Ramos (cell line): ENCODE measurements around the gene EID3.
"Not testable (repeated sequence)": the region's sequence is repeated elsewhere in the genome, so short reads cannot be mapped to it uniquely, and the experiment has no call there.

Source experiments
- in situ Hi-C: fragments of 300-500 bp; cut with MboI; formaldehyde crosslinking; loops from one replicate; pipeline ENCODE4 v1.14.3; 2022; ENCODE audit warnings: low sequenced_read_pairs; ENCODE audit not compliant: unreplicated experiment

The EID3 gene

DNA sequence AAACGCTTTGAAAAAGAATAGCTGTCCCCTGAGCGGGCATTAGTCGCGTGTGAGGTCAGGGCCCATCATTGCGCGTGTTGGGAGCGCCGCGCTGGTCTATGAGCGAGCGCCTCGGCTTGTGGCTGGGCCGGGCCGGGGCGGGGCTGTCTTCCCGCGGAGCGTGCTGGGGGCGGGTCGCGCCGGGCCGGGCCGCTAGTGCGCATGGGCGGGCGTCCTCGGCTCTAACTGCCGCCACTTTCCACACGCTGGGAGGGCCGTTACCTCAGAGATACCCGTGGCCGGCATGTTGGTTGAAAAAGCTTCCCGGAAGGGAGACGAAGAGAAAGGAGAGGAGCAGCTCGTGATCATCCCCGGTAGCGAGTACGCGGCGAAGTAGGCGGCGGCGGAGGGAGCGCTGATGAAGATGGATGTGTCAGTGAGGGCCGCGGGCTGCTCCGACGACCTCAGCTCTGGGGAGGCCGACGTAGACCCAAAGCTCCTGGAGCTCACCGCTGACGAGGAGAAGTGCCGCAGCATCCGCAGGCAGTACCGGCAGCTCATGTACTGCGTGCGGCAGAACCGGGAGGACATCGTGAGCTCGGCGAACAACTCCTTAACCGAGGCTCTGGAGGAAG, at the start of gene EID3:
EID3 (plus strand) TSS at position 202 of the 614 bp plus-strand sequence; CDS start at position 398, 196 bp downstream.
- in situ Hi-C loops, result no loop called here

DNA sequence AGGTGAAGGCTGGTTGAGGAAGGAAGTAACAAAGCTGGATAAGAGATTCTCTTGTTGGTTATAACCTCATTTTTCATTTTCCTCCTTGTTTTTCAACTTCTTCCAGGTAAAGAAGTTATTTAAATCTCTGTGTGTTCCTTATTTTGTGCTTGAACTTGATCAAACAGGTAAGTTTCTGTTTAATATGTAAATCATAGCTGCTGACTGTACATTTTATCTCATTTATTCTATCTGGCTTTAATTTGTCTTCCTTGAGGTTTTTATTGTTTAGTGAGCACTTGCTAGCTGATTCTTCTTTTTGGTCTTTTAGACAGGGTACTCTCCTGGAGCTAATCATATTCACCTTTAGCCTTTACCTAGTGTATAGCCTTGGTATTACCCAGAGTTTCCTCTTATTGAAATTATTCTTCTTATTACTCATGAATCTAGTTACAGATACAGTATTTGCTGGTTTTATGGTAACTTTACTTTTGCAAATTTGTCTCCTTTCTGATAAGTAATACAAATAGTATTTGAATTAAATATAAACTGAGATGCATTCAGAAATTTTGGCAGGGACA, 45.5 kb upstream of the EID3 start:
- in situ Hi-C loops, result no loop called here

DNA sequence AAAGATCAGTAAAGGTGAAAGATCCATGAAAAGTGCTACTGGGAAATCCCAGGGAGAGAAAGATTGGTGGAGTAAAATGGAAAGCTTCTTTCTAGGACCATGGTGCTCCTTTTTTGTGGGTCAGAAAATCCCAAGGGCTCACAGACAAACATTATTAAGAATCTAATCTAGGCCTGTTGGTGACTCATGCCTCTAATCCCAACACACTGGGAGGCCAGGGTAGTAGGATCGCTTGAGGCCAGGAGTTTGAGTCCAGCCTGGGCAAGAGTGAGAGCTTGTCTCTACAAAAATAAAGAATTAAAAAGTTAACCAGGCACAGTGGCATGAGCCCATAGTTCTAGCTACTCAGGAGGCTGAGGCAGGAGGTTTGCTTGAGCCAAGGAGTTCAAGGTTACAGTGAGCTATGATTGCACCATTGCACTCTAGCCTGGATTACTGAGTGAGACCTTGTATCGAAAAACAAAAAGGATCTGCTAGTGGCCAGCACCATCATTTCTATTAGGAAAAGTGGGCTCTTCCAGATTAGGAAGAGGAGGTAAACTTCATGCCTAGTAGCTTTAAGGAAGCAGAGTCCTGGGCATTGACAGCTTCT, 45.0 kb upstream of the EID3 start:
- in situ Hi-C loops, result no loop called here

DNA sequence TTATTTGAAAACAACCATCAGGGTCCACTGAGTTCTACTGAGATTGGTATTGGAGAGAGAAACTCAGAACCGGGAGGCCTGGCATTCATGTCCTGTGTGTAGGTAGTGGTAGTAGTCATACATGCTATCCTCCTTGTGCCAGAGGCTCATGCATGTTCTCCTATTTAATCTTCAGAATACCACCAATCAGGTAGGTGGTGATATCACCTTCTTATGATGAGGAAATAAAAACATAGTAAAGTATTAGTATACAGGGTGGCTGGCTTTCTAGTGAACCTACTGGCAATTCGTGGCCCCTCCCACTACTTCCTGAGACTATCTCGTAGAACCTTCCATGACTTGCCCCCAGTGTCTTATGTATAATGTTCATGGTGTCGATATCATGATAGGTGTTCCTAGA, 40.5 kb upstream of the EID3 start:
- in situ Hi-C loops, result no loop called here

DNA sequence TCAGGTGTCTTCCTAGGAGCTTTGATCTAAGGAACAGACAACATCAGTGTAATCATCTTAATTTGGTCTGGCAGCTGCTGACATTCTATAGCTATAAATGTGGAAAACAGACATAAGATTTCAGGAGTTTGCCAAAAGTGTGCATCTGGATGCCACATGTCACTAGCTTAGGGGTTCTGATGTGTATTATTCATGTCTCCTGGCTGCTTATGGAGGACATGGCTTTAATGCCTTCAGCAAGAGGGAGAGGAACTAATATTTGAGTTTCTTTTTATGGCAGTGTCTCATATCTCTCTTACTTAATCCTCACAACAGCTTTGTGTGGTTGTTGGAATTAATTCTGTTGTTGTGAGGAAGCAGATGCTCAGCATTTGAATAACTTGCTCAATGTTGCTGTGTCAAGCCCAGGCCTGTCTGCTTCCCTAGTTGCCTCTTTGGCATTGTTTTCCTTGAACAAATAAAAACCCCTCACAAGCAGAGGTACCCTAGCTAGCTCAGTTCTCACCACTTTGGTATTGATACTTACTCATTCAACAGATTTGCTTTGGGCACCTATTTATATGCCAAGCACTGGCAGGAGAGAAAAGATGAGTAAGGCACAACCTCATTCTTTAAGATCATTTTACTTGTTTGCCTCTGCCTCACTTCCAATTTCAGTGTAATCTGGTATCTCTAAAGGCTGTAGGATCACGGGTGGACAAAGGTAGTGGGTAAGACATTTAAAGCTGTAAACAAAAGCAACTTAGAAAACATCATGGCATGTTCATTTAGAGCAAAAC, 39.8 kb upstream of the EID3 start:
- in situ Hi-C loops, result no loop called here

DNA sequence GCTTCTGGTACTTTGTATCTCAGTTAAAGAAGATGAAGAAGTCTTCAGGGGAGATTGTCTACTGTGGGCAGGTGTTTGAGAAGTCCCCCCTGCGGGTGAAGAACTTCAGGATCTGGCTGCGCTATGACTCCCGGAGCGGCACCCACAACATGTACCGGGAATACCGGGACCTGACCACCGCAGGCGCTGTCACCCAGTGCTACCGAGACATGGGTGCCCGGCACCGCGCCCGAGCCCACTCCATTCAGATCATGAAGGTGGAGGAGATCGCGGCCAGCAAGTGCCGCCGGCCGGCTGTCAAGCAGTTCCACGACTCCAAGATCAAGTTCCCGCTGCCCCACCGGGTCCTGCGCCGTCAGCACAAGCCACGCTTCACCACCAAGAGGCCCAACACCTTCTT, 38.1 kb upstream of the EID3 start:
- in situ Hi-C loops, result not testable (repeated sequence)

DNA sequence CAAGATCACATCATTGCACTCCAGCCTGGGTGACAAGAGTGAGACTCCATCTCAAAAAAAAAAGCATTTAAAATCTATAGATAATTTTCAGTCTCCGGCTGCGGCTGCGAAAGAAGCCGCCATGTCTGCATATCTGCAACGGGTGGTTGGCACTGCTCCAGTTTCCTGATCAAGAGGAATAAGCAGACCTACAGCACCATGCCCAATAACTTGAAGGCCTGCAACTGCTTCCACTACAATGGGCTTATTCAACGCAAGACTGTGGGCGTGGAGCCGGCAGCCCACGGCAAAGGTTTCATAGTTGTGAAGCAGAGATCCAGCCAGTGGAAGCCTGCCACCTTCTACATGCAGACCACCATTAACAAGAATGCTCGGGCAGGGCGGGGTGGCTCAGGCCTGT, 30.6 kb upstream of the EID3 start:
- in situ Hi-C loops, result no loop called here

DNA sequence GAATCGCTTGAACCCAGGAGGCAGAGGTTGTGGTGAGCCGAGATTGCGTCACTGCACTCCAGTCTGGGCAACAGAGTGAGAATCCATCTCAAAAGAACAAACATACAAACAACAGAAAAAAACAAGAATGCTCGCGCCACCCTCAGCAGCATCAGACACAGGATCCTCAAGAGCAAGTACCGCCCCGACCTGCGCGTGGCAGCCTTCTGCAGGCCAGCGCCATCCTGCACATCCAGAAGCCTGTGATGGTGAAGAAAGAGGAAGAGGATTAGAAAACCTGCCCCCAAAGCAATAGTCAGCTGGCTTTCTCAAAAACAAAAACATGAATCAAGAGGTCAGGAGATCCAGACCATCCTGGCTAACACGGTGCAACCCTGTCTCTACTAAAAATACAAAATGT, 30.0 kb upstream of the EID3 start:
- in situ Hi-C loops, result no loop called here

DNA sequence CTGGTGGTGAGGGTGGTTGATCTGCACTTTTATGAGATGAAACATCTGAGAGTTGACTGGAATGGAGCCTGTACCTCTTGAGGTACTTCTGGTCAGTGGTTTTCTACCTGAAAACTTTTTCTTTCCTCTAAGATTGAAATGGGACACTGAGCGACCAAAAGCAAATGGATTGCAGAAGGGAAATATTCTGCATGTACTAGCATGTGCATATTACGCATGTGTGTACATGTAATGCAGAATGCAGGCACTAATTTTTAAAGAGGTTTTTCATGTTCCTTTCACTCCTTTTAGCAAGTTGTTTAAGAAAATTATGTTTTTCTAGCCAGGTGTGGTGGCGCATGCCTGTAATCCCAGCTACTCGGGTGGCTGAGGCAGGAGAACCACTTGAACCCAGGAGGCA, 28.7 kb upstream of the EID3 start:
- in situ Hi-C loops, result no loop called here

DNA sequence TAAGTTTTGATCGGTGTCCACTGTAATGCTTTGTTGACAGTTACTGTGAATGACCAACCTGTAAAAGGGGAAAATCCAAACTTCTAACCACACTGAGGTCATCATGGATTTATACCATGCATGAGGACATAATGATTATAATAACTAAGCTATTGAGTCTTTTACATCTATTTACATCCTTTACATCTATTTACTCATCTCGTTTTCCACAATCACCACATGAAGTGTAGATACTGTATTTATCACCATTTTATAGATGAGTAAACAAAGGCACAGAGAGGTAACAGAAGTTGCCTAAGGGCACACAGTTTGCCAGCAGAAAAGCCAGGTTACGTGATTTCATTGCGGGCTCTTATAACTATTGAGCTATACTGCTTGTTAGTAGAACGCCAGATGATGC, 27.9 kb upstream of the EID3 start:
- in situ Hi-C loops, result no loop called here

DNA sequence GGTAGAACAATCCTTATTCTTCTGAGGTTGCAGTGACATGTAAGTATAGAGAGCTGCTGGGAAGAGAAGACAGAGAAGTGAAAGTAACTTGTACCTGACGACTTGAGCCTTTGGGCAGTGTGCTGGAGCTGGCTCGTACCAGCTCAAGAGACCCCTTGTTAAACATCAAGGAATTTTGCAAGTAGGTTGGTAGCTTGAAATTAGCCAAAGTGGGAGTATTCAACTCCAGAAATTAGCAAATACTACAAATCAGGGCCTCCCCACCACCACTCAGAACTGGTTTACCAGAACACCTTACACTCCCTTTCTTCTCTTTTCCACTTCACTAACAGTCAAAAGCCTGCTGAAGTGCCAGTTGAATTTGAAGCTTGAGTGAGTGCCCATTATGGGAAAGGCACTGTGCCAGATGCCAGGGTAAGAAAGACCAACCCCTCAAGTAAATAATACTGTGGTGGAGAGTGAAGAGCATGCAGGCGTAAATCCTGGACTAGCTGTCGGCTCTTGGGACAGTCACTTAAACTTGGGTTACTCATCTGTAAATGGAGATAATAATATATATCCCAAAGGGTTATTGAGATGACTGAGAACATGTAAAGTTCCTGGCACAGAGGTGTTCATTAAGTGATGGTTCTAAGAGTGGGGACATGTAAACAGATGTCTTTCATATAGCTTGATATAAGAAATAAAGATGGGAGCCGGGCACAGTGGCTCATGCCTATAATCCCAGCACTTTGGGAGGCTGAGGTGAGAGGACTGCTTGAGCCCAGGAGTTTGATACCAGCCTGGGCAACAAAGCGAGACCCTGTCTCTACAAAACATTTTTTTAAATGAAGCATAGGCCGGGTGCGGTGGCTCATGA, 27.0 kb upstream of the EID3 start:
- in situ Hi-C loops, result no loop called here

DNA sequence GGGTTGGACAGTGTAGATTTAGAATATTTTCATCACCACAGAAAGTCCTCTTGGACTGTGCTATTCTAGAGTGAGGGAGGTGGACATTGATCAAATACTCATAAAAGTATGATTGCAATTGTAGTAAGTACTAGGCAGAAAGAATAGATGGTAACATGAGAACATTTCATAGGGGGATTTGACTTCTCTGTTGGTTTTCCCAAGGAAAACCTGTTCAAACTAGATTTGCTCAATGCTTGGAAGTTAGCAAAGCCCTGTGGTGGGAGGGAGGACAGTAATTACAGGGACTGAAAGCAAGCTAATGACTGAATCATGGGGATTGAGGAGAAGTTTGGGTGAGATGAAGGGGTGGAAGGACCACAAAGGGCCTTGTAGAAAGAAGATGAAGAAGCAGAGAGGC, 24.4 kb upstream of the EID3 start:
- in situ Hi-C loops, result no loop called here

DNA sequence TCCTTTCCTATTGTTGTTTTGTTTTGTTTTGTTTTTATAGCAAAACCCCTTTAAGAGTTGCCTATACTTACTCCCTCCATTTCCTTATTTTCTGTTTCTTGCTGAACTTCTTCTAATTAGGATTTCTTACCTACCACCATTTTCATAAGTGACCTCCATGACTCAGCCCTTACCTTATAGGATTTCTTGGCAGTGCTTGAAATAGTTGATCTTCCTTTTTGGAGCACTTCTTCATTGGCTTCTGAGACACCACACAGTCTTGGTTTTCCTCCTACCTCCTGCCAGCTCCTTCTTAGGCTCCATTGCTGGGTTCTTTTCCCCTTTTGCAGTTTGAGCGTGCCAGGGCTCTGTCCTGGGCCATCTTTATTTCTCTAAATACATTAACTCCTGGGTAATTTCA, 23.4 kb upstream of the EID3 start:
- in situ Hi-C loops, result no loop called here

DNA sequence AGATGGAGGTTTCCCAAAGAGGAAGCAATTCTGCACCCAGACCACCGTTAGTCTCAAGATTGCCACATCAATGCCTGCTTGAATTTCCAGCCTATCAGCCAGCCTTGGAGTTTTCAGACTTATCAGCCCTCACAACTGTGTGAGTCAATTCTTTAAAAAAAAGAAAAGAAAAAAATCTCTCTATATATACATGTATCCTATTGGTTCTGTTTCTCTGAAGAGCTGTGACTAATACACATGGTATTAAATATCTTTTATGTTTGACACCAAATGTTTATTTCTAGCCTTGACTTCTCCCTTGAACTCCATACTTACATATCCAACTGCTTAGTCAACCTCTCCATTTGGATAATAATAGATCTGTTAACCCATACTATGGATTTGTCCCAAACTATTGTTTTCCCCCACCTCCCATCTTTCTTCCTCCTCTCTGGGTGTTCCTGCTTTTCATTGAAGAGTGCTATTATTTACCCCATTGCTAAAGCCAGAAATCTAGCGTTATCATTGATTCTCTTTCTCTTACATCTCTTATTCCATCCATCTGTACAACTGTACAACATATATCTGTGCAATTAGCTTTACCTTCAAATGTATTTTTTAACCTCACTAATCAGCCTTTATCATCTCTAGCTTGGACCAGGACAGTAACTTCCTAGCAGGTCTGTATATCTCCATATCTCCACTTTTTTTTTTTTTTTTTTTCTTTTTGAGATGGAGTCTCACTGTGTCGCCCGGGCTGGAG, 22.7 kb upstream of the EID3 start:
- in situ Hi-C loops, result no loop called here

DNA sequence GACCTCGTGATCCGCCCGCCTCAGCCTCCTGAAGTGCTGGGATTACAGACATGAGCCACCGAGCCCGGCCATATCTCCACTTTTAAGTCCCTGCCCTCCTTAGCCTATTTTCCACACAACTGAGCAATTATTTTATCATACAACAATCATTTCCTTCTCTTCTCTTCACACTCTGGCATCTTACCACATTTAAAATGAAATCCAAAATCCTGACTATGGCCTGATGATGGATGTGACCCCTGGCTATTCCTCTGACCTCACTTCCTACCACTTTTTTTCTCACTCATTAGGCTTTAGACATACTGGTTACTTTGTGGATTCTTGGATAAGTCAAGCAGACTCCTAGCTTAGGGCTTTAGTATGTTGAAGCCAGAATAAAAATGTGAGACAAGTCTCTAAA, 21.9 kb upstream of the EID3 start:
- in situ Hi-C loops, result no loop called here

DNA sequence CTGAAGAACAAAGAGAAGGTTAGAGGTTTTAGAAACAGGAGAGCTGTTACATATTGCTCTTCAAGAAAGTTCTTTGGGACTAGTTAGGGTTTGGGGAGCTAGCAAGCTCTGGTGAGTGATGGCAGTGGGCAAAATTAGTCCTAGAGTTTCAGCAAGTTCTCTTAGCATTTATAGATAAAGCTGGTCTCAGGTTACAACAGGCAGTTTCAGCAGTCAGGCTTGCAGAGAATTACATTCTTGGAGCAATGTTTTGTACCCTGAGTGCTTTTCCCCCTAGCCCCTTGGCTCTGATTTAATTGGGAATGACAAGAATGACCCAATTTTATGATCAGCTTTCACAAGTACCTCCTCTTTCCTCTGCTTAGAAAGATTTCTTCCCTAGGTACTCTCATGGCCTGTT, 21.4 kb upstream of the EID3 start:
- in situ Hi-C loops, result no loop called here

DNA sequence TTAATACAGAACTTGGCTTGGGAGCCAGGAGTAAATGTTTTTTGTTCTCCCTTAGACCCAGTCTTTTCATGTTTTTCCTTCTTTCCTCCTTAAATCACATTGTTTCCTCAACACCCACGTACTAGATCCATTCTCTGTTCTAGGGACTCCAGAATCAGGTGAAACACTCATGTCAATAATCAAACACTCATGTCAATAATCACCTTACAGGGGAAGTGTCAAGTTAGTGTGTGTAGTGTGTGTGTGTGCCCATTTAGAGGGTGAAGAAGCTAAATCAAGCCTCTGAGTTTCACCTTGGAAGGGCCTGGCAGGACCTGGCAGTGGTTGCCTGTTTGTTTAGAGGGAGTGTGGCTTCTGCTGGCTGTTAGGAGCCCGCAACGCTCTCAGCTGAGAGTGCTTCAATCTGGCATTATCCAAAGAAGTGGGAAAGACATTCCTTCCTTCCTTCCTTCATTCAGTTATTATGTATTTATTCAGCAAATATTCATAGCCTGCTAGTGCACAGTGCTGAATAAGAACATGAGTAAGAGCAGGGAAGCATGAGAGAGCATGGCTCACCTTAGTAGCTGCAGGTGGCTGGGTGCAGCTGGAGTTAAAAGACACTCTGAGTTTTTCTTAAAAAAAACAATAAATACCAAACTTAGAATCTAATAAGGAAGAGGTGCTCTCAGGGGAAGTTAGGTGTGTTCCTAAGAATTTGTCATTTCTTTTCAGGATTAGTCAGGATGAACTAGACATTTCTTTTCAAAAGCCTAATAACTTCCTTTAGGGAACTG, 17.6 kb upstream of the EID3 start:
- in situ Hi-C loops, result no loop called here

DNA sequence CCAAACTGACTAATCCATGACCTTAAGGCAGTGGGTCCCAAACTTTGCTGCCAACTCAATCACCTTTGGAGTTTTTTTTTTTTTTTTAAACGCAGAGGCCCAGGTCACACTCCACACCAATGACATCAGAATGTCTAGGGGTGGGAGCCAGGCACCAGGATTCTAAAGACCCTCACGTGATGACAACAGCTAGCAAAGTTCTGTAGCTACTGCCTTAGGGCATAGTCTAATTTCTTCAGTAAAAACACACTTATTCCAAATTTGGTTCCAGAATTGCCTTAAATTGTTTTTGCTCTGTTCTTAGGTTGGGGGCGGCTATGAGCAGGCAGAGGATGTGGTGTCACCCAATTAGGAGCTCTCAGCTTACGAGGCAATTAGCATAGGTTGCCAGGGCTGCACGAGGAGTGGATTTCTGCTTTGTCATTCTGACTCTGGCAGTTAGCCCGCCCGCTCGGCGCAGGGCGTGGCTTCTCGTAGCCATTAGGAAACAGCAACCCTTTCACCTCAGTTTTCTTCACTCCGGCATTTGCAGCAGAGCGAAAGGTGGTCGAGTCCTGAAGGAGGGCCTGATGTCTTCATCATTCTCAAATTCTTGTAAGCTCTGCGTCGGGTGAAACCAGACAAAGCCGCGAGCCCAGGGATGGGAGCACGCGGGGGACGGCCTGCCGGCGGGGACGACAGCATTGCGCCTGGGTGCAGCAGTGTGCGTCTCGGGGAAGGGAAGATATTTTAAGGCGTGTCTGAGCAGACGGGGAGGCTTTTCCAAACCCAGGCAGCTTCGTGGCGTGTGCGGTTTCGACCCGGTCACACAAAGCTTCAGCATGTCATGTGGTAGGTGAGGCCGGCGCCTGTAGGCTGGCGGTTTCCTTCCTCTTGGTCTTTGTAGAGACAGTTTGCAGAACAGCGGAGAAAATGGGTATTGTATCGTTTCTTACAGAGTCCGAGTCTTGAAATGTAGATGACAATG, 16.7 kb upstream of the EID3 start:
- in situ Hi-C loops, result no loop called here
